Endothelial cell of umbilical vein (primary cell): ENCODE measurements around the gene SMTNL2. TPM values are rescaled to one million over a fixed set of nuclear protein-coding genes. Genes with fewer than 3 reads are reported as not detected.

Experiments used
- BruUV-seq: library from RNA; stranded (reverse); fragments of 400-500 nt; replicated peaks from 2 replicates; lab custom pipeline; 2021; lab: Mats Ljungman, UMichigan
- CTCF ChIA-PET: fragments of 300-600, 350-600 bp; sonication (Branson Sonifier 250); formaldehyde crosslinking; loops from one replicate; lab custom pipeline; 2021; ENCODE audit warnings: antibody characterized with exemption, inconsistent platforms; lab: Charles Lee
- POLR2A ChIA-PET: fragments of 300-600, 350-600 bp; sonication (Branson Sonifier 250); formaldehyde crosslinking; loops from one replicate; lab custom pipeline; 2021; ENCODE audit warnings: antibody characterized with exemption, inconsistent platforms; lab: Charles Lee
- DNase-seq: peaks from one replicate; pipeline ENCODE4 v3.0.0-alpha.2; 2011; ENCODE audit warnings: low read depth, low spot score
- FAIRE-seq: peaks from 2 replicates; lab custom pipeline; 2011; peaks lifted over from hg19 to GRCh38; lab: Jason Lieb, UNC
- H2AFZ ChIP-seq: 2 replicates; pipeline ENCODE4 v1.6.0; 2012; ENCODE audit warnings: low read depth, low read length, control low read depth, inconsistent platforms
- H3K27ac ChIP-seq: 2 replicates; pipeline ENCODE4 v1.5.1; 2011; ENCODE audit warnings: low read depth, mild to moderate bottlenecking, control low read depth, low read length, moderate library complexity; ENCODE audit not compliant: insufficient read depth
- H3K27me3 ChIP-seq, 2 experiments: 2 replicates each; pipeline versions ENCODE4 v1.6.0 to v1.6.1; 2011; ENCODE audit warnings: low read length in 2 of 2, mixed read lengths in 1 of 2; ENCODE audit not compliant: control insufficient read depth in 2 of 2, insufficient read depth in 2 of 2
- H3K36me3 ChIP-seq, 2 experiments: 2 replicates in 1 of 2; 3 replicates in 1 of 2; pipeline ENCODE4 v1.5.1; 2011; ENCODE audit warnings: low read length in 2 of 2, mild to moderate bottlenecking in 1 of 2, moderate library complexity in 1 of 2; ENCODE audit not compliant: control insufficient read depth in 2 of 2, insufficient read depth in 2 of 2; ENCODE audit errors: extremely low read depth in 1 of 2
- H3K4me1 ChIP-seq: 3 replicates; pipeline ENCODE4 v1.5.1; 2011; ENCODE audit warnings: mild to moderate bottlenecking, low read length; ENCODE audit not compliant: control insufficient read depth, insufficient read depth; ENCODE audit errors: extremely low read depth
- H3K4me2 ChIP-seq: 2 replicates; pipeline ENCODE4 v1.6.1; 2011; ENCODE audit warnings: low read length, control low read depth, mixed read lengths; ENCODE audit not compliant: insufficient read depth
- H3K4me3 ChIP-seq, 3 experiments: fragments of 200-600 bp in 1 of 3; sonication (generic), shearing (Covaris generic) in 1 of 3; replicated peaks in 1 of 3; 2 replicates each; pipeline ENCODE4 v1.5.1; 2011 to 2016; ENCODE audit warnings: control low read depth in 3 of 3, low read length in 3 of 3, mild to moderate bottlenecking in 2 of 3, inconsistent platforms in 1 of 3, low read depth in 1 of 3, moderate library complexity in 1 of 3; ENCODE audit not compliant: insufficient read depth in 1 of 3
- H3K79me2 ChIP-seq: 2 replicates; pipeline ENCODE4 v1.6.0; 2012; ENCODE audit warnings: low read length, inconsistent platforms; ENCODE audit not compliant: control insufficient read depth, insufficient read depth
- H3K9ac ChIP-seq: replicated peaks from 2 replicates; pipeline ENCODE3; 2011; ENCODE audit warnings: low read length, control low read depth; ENCODE audit not compliant: insufficient read depth; ENCODE audit errors: extremely low read depth
- H3K9me1 ChIP-seq: replicated peaks from 3 replicates; pipeline ENCODE4 v1.6.0; 2011; ENCODE audit warnings: mild to moderate bottlenecking, low read length; ENCODE audit not compliant: control insufficient read depth, insufficient read depth; ENCODE audit errors: extremely low read depth
- H3K9me3 ChIP-seq: replicated peaks from 2 replicates; pipeline ENCODE4 v1.5.1; 2012; ENCODE audit warnings: low read length, inconsistent platforms; ENCODE audit not compliant: control insufficient read depth, insufficient read depth
- H4K20me1 ChIP-seq: replicated peaks from 2 replicates; pipeline ENCODE3; 2011; ENCODE audit warnings: mild to moderate bottlenecking, low read length; ENCODE audit not compliant: control insufficient read depth, insufficient read depth; ENCODE audit errors: extremely low read depth
- CTCF ChIP-seq, 2 donors: IDR thresholded peaks; 1 replicate in 1 of 2; 2 replicates in 1 of 2; pipeline ENCODE4 v1.5.1; 2011; ENCODE audit warnings: low read length in 2 of 2, mild to moderate bottlenecking in 2 of 2, moderate library complexity in 2 of 2, control low read depth in 1 of 2, inconsistent platforms in 1 of 2, low read depth in 1 of 2; ENCODE audit not compliant: insufficient read depth in 1 of 2; ENCODE audit errors: extremely low read depth in 1 of 2
- EZH2 ChIP-seq: IDR thresholded peaks from 2 replicates; pipeline ENCODE4 v1.6.1; 2012; ENCODE audit warnings: borderline replicate concordance, low read depth, mild to moderate bottlenecking, moderate library complexity, low read length, inconsistent platforms; ENCODE audit not compliant: severe bottlenecking
- FOS ChIP-seq: IDR thresholded peaks from 2 replicates; pipeline ENCODE4 v1.6.1; 2011; ENCODE audit warnings: mild to moderate bottlenecking, low read length, moderate library complexity, borderline replicate concordance; ENCODE audit not compliant: insufficient read depth
- GATA2 ChIP-seq: IDR thresholded peaks from 2 replicates; pipeline ENCODE4 v1.7.0; 2011; ENCODE audit warnings: low read depth, mild to moderate bottlenecking, moderate library complexity, mixed read lengths, low read length; ENCODE audit not compliant: insufficient read length, insufficient read depth
- JUN ChIP-seq: IDR thresholded peaks from 2 replicates; pipeline ENCODE4 v1.6.1; 2011; ENCODE audit warnings: borderline replicate concordance, low read depth; ENCODE audit not compliant: insufficient read length, insufficient read depth
- MAX ChIP-seq: IDR thresholded peaks from 2 replicates; pipeline ENCODE4 v1.6.1; 2011; ENCODE audit not compliant: insufficient read depth, insufficient read length
- MYC ChIP-seq: IDR thresholded peaks from one replicate; pipeline ENCODE4 v1.6.1; 2011; ENCODE audit warnings: mild to moderate bottlenecking, low read depth, low read length
- POLR2A ChIP-seq: IDR thresholded peaks from 2 replicates; pipeline ENCODE4 v1.6.1; 2012; ENCODE audit warnings: low read depth, mild to moderate bottlenecking, control low read depth, low read length
- POLR2AphosphoS5 ChIP-seq: IDR thresholded peaks from 2 replicates; pipeline ENCODE4 v1.6.1; 2012; ENCODE audit warnings: low read depth, mild to moderate bottlenecking, control low read depth, low read length, moderate library complexity; ENCODE audit not compliant: insufficient read depth
- dilution Hi-C: fragments of 300-500 bp; cut with MboI; formaldehyde crosslinking; loops from one replicate; pipeline ENCODE4 v1.15.0; 2019; ENCODE audit warnings: low sequenced_read_pairs; ENCODE audit not compliant: extremely low pct_ligation_motif_present
- intact Hi-C: fragments of 100-400 bp; cut with micrococcal nuclease; formaldehyde crosslinking; loops from one replicate; pipeline ENCODE4 v1.10.0; 2022
- polyA plus RNA-seq, 4 experiments: library from polyadenylated mRNA; depleted of rRNA in 3 of 4; stranded (reverse) in 3 of 4; unstranded in 1 of 4; fragments of >200 nt; gene quantifications; 2 replicates each; pipeline versions ENCODE4 v1.2.1 to v1.2.3, GENCODE V29; 2011 to 2012; ENCODE audit warnings: missing spikeins in 1 of 4
- total RNA-seq: library from RNA; stranded (reverse); gene quantifications from 2 replicates; pipeline ENCODE4 v1.2.3, GENCODE V29; 2021

Gene SMTNL2
- total and polyA plus RNA-seq, 2 donors (not counting 3 experiments of a cell fraction or from before 2014, with no cell fraction given): not detected

- H3K9me1 ChIP-seq: no peaks in the 10 kb centered on the region
- no peak overlapping the region for H3K4me3 ChIP-seq
- no peaks in the 10 kb centered on the region for H3K36me3 ChIP-seq
- no peak for FAIRE-seq
- H3K9me3 ChIP-seq: no peaks in the 10 kb centered on the region
- dilution Hi-C loops (no loop called here), intact Hi-C loops (no loop called here)
- no TSS peak for BruUV-seq
- DNase-seq: no peak
- TF ChIP-seq CTCF (IDR thresholded peaks at IDR 0.05; ENCODE audit: extremely low read depth in 1 of 2, insufficient read depth in 1 of 2, low read depth in 1 of 2, low read length in 2 of 2): no peak
- TF ChIP-seq FOS: no peak
- no peak for TF ChIP-seq GATA2
- no peak for TF ChIP-seq MYC
- TF ChIP-seq MAX: no peak
- no peak for TF ChIP-seq JUN
- no peak for TF ChIP-seq POLR2A
- no peak for TF ChIP-seq POLR2AphosphoS5
- no peak for TF ChIP-seq EZH2
- H3K79me2 ChIP-seq: no peaks in the 10 kb centered on the region
- H4K20me1 ChIP-seq: no peaks in the 10 kb centered on the region
- H3K27ac ChIP-seq: no peak overlapping the region
- no peak overlapping the region for H3K4me2 ChIP-seq
- no peak overlapping the region for H3K9ac ChIP-seq
- peaks cover 4% of the 10 kb centered on the region for H3K4me1 ChIP-seq
- no peak overlapping the region for H2AFZ ChIP-seq
- peaks cover 8 to 13% of the 10 kb centered on the region in 2 experiments for H3K27me3 ChIP-seq
- CTCF ChIA-PET: interaction anchor here (1.5 to 5.1 kb wide), 2 partner anchors 42 to 45 kb away, joined by 5 to 32 read pairs; no protein-coding TSS in a partner anchor
- POLR2A ChIA-PET: interaction anchor here (0.6 kb wide), 1 partner anchor 329 kb away, joined by 5 read pairs; no protein-coding TSS in a partner anchor
These were observed 25.4 kb downstream of the SMTNL2 start for GRCh38 chr17:4609761-4610160.
